Gastrocnemius medialis (tissue), 4 donors: ENCODE data around the gene IL21.

Source experiments
- POLR2A ChIP-seq, 2 donors: fragments of 450-650 bp; IDR thresholded peaks; one replicate each; pipeline ENCODE4 v1.6.1; 2017; ENCODE audit warnings: antibody characterized with exemption in 2 of 2, mild to moderate bottlenecking in 2 of 2, moderate library complexity in 2 of 2
- TF ChIP-seq, protein P1 (sequence below), 5 experiments: fragments of 450-650 bp in 3 of 5; fragments of 200-600 bp in 2 of 5; sonication (generic) in 2 of 5; IDR thresholded peaks in 4 of 5; conservative IDR thresholded peaks in 1 of 5; 1 replicate in 4 of 5; 2 replicates in 1 of 5; pipeline ENCODE4 v1.5.1; 2016 to 2019; ENCODE audit warnings: antibody characterized with exemption in 5 of 5, mild to moderate bottlenecking in 3 of 5, moderate library complexity in 3 of 5

DNA sequence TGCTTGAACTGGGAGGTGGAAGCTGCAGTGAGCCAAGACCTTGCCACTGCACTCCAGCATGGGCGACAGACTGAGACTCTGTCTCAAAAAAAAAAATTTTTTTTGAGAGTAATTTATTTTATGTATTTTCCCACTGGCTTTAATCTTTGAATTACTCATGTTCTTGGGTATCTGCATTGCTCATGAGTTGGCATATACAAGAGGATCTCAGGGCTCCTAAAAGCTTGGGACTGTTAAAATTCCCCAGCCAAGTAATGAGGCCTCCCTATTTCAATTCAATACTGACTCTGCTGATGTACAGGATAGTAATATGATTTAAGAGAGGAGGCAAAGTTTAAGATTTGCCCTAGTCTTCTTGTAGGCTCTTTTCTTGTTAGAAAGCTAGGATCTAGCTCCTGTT, 6.2 kb downstream of the IL21 start:
- TF ChIP-seq, protein P1, sequence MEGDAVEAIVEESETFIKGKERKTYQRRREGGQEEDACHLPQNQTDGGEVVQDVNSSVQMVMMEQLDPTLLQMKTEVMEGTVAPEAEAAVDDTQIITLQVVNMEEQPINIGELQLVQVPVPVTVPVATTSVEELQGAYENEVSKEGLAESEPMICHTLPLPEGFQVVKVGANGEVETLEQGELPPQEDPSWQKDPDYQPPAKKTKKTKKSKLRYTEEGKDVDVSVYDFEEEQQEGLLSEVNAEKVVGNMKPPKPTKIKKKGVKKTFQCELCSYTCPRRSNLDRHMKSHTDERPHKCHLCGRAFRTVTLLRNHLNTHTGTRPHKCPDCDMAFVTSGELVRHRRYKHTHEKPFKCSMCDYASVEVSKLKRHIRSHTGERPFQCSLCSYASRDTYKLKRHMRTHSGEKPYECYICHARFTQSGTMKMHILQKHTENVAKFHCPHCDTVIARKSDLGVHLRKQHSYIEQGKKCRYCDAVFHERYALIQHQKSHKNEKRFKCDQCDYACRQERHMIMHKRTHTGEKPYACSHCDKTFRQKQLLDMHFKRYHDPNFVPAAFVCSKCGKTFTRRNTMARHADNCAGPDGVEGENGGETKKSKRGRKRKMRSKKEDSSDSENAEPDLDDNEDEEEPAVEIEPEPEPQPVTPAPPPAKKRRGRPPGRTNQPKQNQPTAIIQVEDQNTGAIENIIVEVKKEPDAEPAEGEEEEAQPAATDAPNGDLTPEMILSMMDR (IDR thresholded peaks at IDR 0.05 in 4 of 5, conservative IDR thresholded peaks at IDR 0.05 in 1 of 5) = no peak
- TF ChIP-seq POLR2A (IDR thresholded peaks at IDR 0.05) = no peak
